GM21390 (cell line): ENCODE results near the gene CCDC146.
"Not testable (repeated sequence)": the region's sequence is repeated elsewhere in the genome, so short reads cannot be mapped to it uniquely, and the experiment has no call there.

Experiments used
- ATAC-seq: cut with Tn5 transposase; IDR thresholded peaks from one replicate; pipeline ENCODE4 v1.9.1; 2021; ENCODE audit not compliant: unreplicated experiment

CCDC146 gene

DNA sequence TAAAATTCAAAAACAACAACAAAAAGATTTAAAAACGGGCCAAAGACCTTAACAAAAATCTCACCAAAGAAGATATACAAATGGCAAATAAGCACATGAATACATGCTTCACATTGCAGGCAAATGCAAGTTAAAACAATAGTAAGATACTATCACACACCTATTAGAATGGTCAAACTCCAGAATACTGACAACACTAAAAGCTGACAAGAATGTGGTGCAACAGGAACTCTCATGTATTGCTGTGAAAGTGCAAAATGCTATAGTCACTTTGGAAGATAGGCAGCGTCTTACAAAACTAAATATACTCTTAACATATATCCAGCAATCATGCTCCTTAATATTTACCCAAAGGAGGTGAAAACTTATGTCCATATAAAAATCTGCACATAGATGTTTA, 16.3 kb downstream of the CCDC146 start:
- ATAC-seq = not testable (repeated sequence)

DNA sequence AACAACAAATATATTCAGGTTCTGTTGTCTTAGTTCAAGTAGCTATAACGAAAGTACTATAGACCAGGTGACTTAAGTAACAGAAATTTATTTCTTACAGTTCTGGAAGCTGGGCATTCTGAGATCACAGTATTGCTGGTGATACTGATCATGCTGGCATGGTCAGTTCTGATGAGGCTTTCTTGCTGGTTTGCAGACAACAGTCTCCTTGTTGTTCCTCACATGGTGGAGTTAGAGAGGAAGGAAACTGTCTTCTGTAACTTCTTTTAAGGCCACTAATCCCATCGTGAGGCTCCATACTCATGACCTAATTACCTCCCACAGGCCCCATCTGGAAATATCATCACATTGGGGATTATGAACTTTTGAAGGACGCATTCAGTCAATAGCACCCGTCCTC, 17.9 kb downstream of the CCDC146 start:
- ATAC-seq = not testable (repeated sequence)

- not testable (repeated sequence) for ATAC-seq
Observed at GRCh38 chr7:77152232-77152631, 29.8 kb downstream of the CCDC146 start.

DNA sequence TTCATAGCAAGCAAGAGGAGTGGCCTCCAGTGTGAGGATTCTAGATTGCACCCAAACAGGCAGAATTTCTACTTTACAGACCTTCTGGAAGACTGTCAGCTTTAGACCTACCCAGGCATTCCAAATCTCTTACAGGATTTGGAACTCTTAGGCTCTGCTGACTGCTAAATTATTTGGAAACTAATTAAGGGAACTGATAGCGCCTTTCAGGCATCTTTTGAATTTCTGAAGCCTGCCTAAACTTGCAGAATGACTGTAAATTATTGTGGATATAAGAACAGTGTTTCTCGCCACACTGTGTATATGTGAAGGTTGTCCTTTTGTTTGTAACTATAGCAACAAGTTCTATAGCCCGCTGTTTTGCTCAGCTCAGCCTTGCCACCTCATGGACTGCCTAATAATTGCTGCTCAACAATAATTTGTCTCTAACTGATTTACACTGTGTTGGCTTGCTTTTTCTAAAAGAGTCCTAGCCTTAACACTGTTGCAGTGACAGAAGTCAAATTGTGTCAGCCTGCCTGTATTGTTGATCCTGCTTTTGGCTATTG, 32.6 kb downstream of the CCDC146 start:
- ATAC-seq = peak; percentile 40

- not testable (repeated sequence) for ATAC-seq
Observed at GRCh38 chr7:77155601-77156377, 33.4 kb downstream of the CCDC146 start.

- peak; percentile 85 for ATAC-seq
Observed at GRCh38 chr7:77157034-77157433, 34.6 kb downstream of the CCDC146 start.

DNA sequence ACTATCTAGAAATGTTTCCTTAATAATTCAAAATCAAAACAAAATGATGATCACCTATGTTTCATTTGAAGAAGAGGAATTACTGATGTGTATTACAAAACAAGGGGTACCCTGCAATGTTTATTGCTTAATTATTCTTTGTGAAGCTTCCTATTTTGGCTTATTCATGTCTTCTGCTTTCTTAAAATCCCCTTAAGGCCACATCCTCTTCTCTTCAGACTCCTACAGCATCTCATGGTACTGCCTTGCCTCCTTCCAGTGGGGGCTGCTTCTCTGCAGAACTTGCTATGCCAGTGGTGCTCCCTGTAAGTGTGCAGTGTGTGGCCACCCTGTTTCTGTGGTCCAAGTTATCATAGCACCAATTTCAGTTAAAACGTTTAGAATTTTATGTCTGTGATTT, 35.0 kb downstream of the CCDC146 start:
- ATAC-seq = peak; percentile 60

DNA sequence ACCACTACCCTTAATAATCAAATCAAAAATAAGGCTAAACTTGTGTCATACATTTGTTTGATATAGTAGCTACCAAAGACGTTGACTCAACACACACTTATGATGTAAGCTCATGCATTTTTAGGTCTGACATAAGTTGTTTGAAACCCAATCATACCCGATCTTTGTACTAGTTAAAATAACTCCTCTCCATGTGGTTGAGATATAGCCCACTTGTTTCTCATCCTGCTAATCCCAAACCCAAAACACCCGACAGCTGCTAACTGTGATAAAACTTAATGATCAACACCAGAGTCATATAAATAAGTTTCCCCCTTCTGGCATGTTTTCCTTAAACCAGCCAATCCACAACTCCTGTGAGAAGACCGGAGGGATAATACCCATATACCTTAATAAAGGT, 48.7 kb downstream of the CCDC146 start:
- ATAC-seq = not testable (repeated sequence)

DNA sequence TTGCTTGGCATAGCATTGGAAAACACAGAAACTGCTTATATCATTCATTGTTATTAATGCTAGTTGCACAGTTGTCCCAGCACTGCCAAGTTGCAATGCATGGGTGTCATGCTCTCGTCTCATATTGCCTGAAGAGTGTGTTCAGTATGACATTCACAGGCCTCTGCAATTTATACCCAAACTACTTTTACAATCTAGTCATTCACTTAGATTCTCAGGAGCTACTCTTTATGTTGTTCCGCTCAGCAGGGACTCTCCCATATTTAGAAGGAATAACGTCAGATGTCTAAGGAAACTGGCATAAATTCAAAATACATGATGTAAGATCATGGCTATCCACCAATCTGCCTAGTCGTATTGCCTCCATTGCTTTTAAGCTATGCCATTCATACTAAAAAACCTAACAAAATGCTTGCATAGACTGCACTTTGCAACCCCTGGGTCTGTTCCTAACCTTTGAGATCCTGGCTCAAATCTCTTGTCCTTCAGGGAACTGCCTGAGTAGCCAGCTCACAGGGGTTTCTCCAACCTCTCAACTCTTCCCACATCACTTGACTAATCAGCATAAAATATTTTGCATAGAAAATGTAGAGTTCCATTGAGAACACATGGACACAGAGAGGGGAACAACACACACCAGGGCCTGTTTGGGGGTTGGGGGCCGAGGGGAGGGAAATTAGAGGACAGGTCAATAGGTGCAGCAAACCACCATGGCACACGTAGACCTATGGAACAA, 50.2 kb downstream of the CCDC146 start:
- not testable (repeated sequence) for ATAC-seq

- ATAC-seq = not testable (repeated sequence)
Observed at GRCh38 chr7:77174418-77174817, 52.0 kb downstream of the CCDC146 start.

DNA sequence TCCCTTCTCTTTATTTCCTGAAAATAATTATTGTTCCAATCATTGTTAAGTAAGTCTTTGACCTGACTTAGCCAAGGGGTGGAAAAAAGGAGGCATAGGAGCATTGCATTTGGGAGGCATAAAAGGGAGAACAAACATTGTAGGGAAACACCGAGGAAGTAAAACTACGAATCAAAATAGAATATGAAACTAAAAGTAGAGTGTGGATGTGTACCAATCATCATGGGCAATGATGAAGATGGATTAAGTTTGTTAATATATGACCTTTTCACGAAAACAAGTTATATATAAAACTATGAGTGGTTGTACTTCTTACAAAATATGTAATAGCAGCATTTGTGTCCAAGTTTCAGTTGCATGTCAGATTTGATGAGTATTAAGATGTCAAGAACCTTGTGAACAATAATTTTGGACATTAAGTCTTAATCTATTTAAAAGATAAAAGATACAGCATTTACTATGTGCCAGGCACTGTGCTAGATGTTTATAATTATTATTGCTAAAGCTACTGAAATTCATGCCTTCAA, 52.9 kb downstream of the CCDC146 start:
- ATAC-seq = peak; percentile 48

DNA sequence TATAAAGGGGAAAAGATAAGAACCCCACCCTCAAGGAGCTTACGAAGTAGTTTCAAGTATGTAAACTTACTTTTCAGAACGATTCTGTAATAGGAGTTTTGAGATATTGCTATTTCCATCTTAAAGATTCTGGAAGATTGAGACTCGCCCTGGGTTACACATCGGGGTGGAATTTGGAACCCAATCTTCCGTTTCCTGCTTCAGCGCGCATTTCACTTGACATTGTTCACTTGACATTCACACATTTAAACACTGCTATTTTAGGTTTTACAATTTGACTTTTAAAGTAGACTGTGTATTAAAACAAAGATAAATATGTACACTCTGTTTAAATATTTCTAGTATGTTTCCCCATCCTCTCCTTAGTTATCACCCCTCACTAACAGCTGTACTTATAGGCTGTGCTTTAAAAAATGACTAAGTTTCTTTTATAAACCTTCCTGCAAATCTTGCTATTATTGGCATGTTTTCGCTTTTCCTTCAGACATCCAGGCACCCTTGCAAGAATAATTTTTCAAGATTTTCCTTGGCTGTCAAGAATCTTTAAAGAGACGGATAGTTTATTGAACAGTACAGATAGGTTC, 55.0 kb downstream of the CCDC146 start:
- not testable (repeated sequence) for ATAC-seq

DNA sequence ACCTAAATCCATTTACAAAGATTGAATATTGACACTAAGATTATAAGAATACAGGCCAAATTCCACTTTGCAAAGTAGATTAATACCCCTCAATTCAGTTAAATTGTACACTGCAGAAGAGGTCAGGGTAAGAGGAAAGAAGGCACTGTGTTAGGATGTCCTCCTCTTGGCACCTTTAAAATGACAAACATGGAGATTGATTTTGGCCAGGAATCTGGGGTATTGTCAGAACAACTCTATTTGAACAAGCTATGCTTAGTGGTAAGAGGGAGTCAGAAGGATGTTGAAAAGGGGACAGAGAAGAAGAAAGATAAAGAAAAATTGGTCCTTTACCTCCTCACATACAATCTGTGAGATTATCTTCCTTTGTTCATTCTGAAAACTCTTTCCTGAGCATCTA, 55.6 kb downstream of the CCDC146 start:
- not testable (repeated sequence) for ATAC-seq

DNA sequence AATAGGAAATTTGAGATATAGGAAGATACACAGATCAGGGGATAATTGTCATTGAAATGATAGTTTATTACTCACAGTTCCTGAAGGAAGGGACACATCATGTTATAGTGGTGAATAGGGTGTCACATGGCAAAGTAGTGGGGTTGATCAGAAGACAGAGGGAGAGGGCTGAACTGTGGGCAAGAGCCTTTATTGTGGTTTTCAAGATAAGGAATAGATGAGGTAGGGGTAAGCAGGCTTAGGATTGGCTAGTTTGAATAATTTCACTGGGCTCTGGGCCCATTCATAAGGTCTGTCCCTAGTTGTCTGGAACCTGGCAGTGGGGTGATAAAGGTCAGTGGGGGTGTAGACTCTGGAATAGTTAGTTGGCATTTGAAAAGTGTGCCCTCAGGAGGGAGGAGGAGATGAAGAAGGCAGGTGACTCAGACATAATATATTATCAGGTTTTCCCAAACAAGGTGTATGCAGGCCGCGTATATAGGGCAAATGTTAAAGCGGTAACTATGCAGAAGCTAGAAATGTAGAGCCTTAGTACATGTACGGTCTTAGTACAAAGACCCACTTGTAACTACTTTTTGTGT, 58.7 kb downstream of the CCDC146 start:
- no peak for ATAC-seq

GRCh38 chr7:77181734-77182133, 59.3 kb downstream of the CCDC146 start:
- ATAC-seq = no peak

- ATAC-seq = no peak
Observed at GRCh38 chr7:77182261-77182660, 59.8 kb downstream of the CCDC146 start.

- ATAC-seq = no peak
Observed at GRCh38 chr7:77184463-77184862, 62.0 kb downstream of the CCDC146 start.

DNA sequence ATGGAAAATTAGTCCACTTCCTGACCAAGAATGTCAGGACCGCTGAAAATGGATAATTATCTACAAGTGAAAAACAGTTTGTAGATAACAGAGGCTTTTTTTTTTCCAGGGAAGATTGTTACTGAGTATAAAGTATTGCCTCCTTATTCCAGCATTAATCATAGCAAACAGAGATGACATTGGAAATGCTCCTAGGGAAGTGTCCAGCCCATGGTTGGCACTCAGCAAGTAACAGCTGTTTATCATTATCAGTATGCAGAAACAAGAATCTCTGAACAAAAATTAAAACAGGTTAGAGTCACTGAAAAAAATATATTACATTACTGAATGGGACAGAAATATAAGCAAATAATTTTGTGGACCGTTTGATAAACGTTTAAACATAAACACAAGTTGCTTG, 62.6 kb downstream of the CCDC146 start:
- ATAC-seq = no peak

- no peak for ATAC-seq
Observed at GRCh38 chr7:77185866-77186265, 63.5 kb downstream of the CCDC146 start.

DNA sequence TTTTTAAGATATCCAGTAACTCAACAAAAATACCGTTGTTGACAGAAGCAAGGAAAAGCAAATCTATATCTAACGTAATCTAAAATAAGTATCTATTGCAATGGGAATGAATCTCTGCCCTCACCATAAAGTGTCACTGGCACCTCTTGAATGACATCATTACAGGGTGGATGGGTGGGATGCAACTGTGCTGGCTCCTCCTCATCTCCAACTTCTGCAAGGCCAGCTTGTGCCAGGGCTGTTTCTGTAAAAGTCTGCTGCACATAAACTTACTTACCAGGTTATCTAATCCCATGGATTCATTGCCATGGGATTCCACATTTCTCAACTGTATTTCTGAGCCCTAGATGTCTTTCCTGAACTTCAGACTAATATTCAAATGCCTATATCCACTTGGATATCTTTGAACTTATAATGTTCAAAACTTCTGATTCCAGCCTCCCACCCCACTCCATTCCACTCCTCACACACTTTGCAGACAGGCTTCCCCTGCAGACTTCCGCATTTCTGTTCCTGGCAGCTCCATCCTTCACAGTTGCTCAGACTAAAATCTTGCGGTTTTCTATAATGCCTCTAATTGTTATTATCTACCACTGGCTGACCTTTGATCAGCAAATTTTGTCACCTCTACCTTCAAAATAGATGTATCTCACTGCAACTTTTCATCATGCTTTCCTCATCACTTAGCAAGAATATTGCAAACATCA, 66.5 kb downstream of the CCDC146 start:
- ATAC-seq = no peak
